H1 (cell line): ENCODE results near the gene GLS2. TPM values are rescaled to one million over a fixed set of nuclear protein-coding genes. Genes with fewer than 3 reads are reported as not detected.

ENCODE experiments used
- CTCF ChIA-PET: fragments of 300-600 bp; sonication (Branson Sonifier 250); formaldehyde crosslinking; loops from one replicate; lab custom pipeline; 2021; ENCODE audit not compliant: partially characterized antibody; lab: Charles Lee
- POLR2A ChIA-PET: fragments of 300-600 bp; sonication (Branson Sonifier 250); formaldehyde crosslinking; loops from one replicate; lab custom pipeline; 2021; ENCODE audit warnings: inconsistent platforms; ENCODE audit not compliant: partially characterized antibody; lab: Charles Lee
- DNase-seq, 2 experiments: peaks; one replicate each; pipeline versions ENCODE4 v3.0.0 to v3.0.0-alpha.2; 2010 to 2022; ENCODE audit warnings: low spot score in 2 of 2, low read depth in 1 of 2, mixed read lengths in 1 of 2
- FAIRE-seq: peaks from 2 replicates; lab custom pipeline; 2011; peaks lifted over from hg19 to GRCh38; lab: Jason Lieb, UNC
- H2AFZ ChIP-seq: 2 replicates; pipeline ENCODE4 v1.8.1; 2012; ENCODE audit warnings: low read length, inconsistent platforms
- H2AK5ac ChIP-seq: 2 replicates; pipeline ENCODE4 v1.6.1; 2013; ENCODE audit warnings: low read depth, low read length
- H2BK120ac ChIP-seq: replicated peaks from 2 replicates; pipeline ENCODE3; 2013; ENCODE audit warnings: low read depth, low read length, inconsistent platforms
- H2BK12ac ChIP-seq: 2 replicates; pipeline ENCODE4 v1.6.1; 2013; ENCODE audit warnings: low read depth, low read length
- H2BK15ac ChIP-seq: 2 replicates; pipeline ENCODE4 v1.6.1; 2013; ENCODE audit warnings: low read length
- H2BK20ac ChIP-seq: 2 replicates; pipeline ENCODE4 v1.6.1; 2013; ENCODE audit warnings: low read length
- H2BK5ac ChIP-seq: 2 replicates; pipeline ENCODE4 v1.6.1; 2013; ENCODE audit warnings: low read depth, low read length
- H3K14ac ChIP-seq: 2 replicates; pipeline ENCODE4 v1.6.1; 2013; ENCODE audit warnings: inconsistent platforms; ENCODE audit not compliant: insufficient read length
- H3K18ac ChIP-seq: 2 replicates; pipeline ENCODE4 v1.6.1; 2013; ENCODE audit warnings: low read length; ENCODE audit errors: extremely low read depth
- H3K23ac ChIP-seq: 2 replicates; pipeline ENCODE4 v1.6.1; 2013; ENCODE audit warnings: inconsistent platforms; ENCODE audit not compliant: insufficient read length
- H3K23me2 ChIP-seq: 2 replicates; pipeline ENCODE4 v1.6.1; 2013; ENCODE audit warnings: low read depth, low read length
- H3K27ac ChIP-seq: 2 replicates; pipeline ENCODE4 v1.6.1; 2011; ENCODE audit warnings: low read depth, low read length, inconsistent platforms
- H3K27me3 ChIP-seq, 4 experiments: replicated peaks in 1 of 4; 1 replicate in 1 of 4; 2 replicates in 3 of 4; pipeline versions ENCODE4 v1.6.1 to v1.8.1; 2011 to 2013; ENCODE audit warnings: low read length in 3 of 4, mild to moderate bottlenecking in 3 of 4, inconsistent platforms in 2 of 4, mixed read lengths in 2 of 4, moderate library complexity in 1 of 4; ENCODE audit not compliant: control insufficient read depth in 3 of 4, insufficient read depth in 3 of 4; ENCODE audit errors: extremely low read depth in 1 of 4
- H3K36me3 ChIP-seq, 4 experiments: 2 replicates each; pipeline versions ENCODE4 v1.6.1 to v1.8.1; 2011 to 2013; ENCODE audit warnings: mild to moderate bottlenecking in 4 of 4, low read length in 3 of 4, moderate library complexity in 2 of 4, control low read depth in 1 of 4, inconsistent platforms in 1 of 4; ENCODE audit not compliant: insufficient read depth in 4 of 4, control insufficient read depth in 2 of 4
- H3K4ac ChIP-seq: replicated peaks from 2 replicates; pipeline ENCODE3; 2013; ENCODE audit warnings: low read length, low read depth, mixed read lengths, inconsistent platforms; ENCODE audit not compliant: insufficient read length
- H3K4me1 ChIP-seq, 4 experiments: replicated peaks in 1 of 4; 1 replicate in 1 of 4; 2 replicates in 3 of 4; pipeline versions ENCODE4 v1.6.1 to v1.8.1; 2011 to 2013; ENCODE audit warnings: low read length in 3 of 4, inconsistent platforms in 2 of 4, mixed read lengths in 1 of 4; ENCODE audit not compliant: insufficient read depth in 4 of 4, control insufficient read depth in 3 of 4
- H3K4me2 ChIP-seq, 2 experiments: 2 replicates each; pipeline versions ENCODE4 v1.6.1 to v1.8.1; 2011 to 2013; ENCODE audit warnings: low read depth in 2 of 2, low read length in 2 of 2, control low read depth in 1 of 2, inconsistent platforms in 1 of 2, mild to moderate bottlenecking in 1 of 2; ENCODE audit not compliant: insufficient read depth in 1 of 2
- H3K4me3 ChIP-seq, 4 experiments: fragments of 200-600, 300-600 bp in 1 of 4; sonication (generic), shearing (Covaris generic), sonication (Bioruptor Twin) in 1 of 4; 2 replicates each; pipeline versions ENCODE4 v1.5.1 to v1.8.1; 2011 to 2016; ENCODE audit warnings: low read length in 4 of 4, low read depth in 3 of 4, control low read depth in 2 of 4, inconsistent platforms in 2 of 4, mild to moderate bottlenecking in 2 of 4, mixed read lengths in 1 of 4, moderate library complexity in 1 of 4; ENCODE audit not compliant: insufficient read depth in 2 of 4; ENCODE audit errors: extremely low read depth in 1 of 4
- H3K56ac ChIP-seq: replicated peaks from 2 replicates; pipeline ENCODE3; 2013; ENCODE audit warnings: low read depth, mild to moderate bottlenecking, mixed read lengths, low read length, inconsistent platforms; ENCODE audit not compliant: insufficient read length
- H3K79me1 ChIP-seq: 2 replicates; pipeline ENCODE4 v1.6.1; 2013; ENCODE audit warnings: low read depth, low read length, control low read depth
- H3K79me2 ChIP-seq, 2 experiments: 2 replicates each; pipeline versions ENCODE4 v1.6.1 to v1.8.1; 2012 to 2013; ENCODE audit warnings: low read length in 2 of 2, mild to moderate bottlenecking in 2 of 2, inconsistent platforms in 1 of 2; ENCODE audit not compliant: insufficient read depth in 2 of 2, control insufficient read depth in 1 of 2
- H3K9ac ChIP-seq, 4 experiments: replicated peaks in 1 of 4; 1 replicate in 1 of 4; 2 replicates in 3 of 4; pipeline versions ENCODE4 v1.6.1 to v1.8.1; 2011 to 2013; ENCODE audit warnings: low read depth in 3 of 4, low read length in 3 of 4, control low read depth in 2 of 4, mild to moderate bottlenecking in 2 of 4, moderate library complexity in 2 of 4, inconsistent platforms in 1 of 4; ENCODE audit errors: extremely low read depth in 1 of 4
- H3K9me3 ChIP-seq, 2 experiments: 2 replicates each; pipeline versions ENCODE4 v1.6.1 to v1.8.1; 2012 to 2013; ENCODE audit warnings: mild to moderate bottlenecking in 2 of 2, moderate library complexity in 2 of 2, control low read depth in 1 of 2, inconsistent platforms in 1 of 2, low read depth in 1 of 2, low read length in 1 of 2, mixed read lengths in 1 of 2; ENCODE audit not compliant: insufficient read depth in 2 of 2
- H4K20me1 ChIP-seq, 2 experiments: replicated peaks in 1 of 2; 2 replicates each; pipeline versions ENCODE3 to v1.8.1; 2011 to 2013; ENCODE audit warnings: inconsistent platforms in 2 of 2, low read length in 2 of 2, mild to moderate bottlenecking in 1 of 2; ENCODE audit not compliant: insufficient read depth in 2 of 2, control insufficient read depth in 1 of 2
- H4K5ac ChIP-seq: 2 replicates; pipeline ENCODE4 v1.6.1; 2013; ENCODE audit warnings: low read length, low read depth, mixed read lengths, inconsistent platforms; ENCODE audit not compliant: insufficient read length
- H4K8ac ChIP-seq: 2 replicates; pipeline ENCODE4 v1.8.0; 2013; ENCODE audit warnings: mild to moderate bottlenecking, moderate library complexity, low read length, inconsistent platforms; ENCODE audit not compliant: insufficient read depth; ENCODE audit errors: extremely low read depth
- H4K91ac ChIP-seq: replicated peaks from 2 replicates; pipeline ENCODE3; 2013; ENCODE audit warnings: low read length, mixed read lengths, inconsistent platforms; ENCODE audit not compliant: insufficient read length
- WGBS, 2 experiments: shearing (Covaris generic) in 1 of 2; methylation state at CpG; one replicate each; pipeline versions ENCODE4 v1.1.6 to v1.1.7; 2013 to 2015; ENCODE audit warnings: low lambda C conversion rate in 2 of 2, mixed read lengths in 2 of 2, inconsistent platforms in 1 of 2, low coverage in 1 of 2, missing lambda C conversion rate in 1 of 2; ENCODE audit not compliant: insufficient replicate concordance in 2 of 2, insufficient coverage in 1 of 2, insufficient read length in 1 of 2; ENCODE audit errors: extremely low coverage in 1 of 2, missing lambda C conversion rate in 1 of 2; 5-methylcytosine and 5-hydroxymethylcytosine counted together
- polyA plus RNA-seq, 7 experiments: library from polyadenylated mRNA; depleted of rRNA in 3 of 7; stranded (reverse) in 5 of 7; unstranded in 2 of 7; fragments of >200 nt in 5 of 7; fragments of 200-250 nt in 2 of 7; gene quantifications; 1 replicate in 5 of 7; 2 replicates in 1 of 7; 4 replicates in 1 of 7; pipeline versions ENCODE4 v1.2.1 to v1.2.3, GENCODE V29; 2011 to 2013; ENCODE audit warnings: missing spikeins in 2 of 7, mixed read lengths in 2 of 7
- total RNA-seq: library from RNA; stranded (reverse); fragmentation: NEBNext Ultra II Directional; extraction: Animal tissue kit (Norgen Biotek cat#: 25700); gene quantifications from 2 replicates; pipeline ENCODE4 v1.2.1, GENCODE V29; 2021

The GLS2 gene
- total and polyA plus RNA-seq, 2 of the 8 experiments (the other 6 are each of a cell fraction or from before 2014, with no cell fraction given), result 14.5 to 20.1 TPM

- Histone ChIP-seq H3K9me3 (no peaks in the 10 kb centered on the region), H3K23me2 (peaks cover 5% of the 10 kb centered on the region; the same call in 1 of the 2 replicates), H3K36me3 (no peaks in the 10 kb centered on the region), H3K23ac (no peak overlapping the region), H4K8ac (no peak overlapping the region), H3K4me1 (peaks cover 0 to 2% (median under 1%) of the 10 kb centered on the region in 4 experiments; a peak in 4 of 7 replicates), H3K14ac (no peak overlapping the region), H3K27me3 (no peaks in the 10 kb centered on the region), H3K4ac (no peak overlapping the region), H4K91ac (no peak overlapping the region), H2BK15ac (no peak overlapping the region), H3K4me2 (no peak overlapping the region), H4K20me1 (no peaks in the 10 kb centered on the region), H3K79me1 (no peaks in the 10 kb centered on the region), H2BK120ac (no peak overlapping the region), H3K4me3 (no peak overlapping the region), H2AK5ac (no peak overlapping the region), H2BK12ac (no peak overlapping the region), H3K79me2 (peaks cover 0 to 11% of the 10 kb centered on the region in 2 experiments; a peak in 2 of 4 replicates), H4K5ac (no peak overlapping the region), H3K56ac (no peak overlapping the region), H3K9ac (no peak overlapping the region), H2BK5ac (no peak overlapping the region; the same call in 1 of the 2 replicates), H2BK20ac (no peak overlapping the region), H3K27ac (no peak overlapping the region), H3K18ac (no peak overlapping the region), H2AFZ (no peak overlapping the region)
- ChIA-PET CTCF (interaction anchor here (0.6 to 16.9 kb wide), 4 partner anchors 9 to 523 kb away, joined by 3 to 279 read pairs (median 4); partner anchors contain the start of gene SUOX), POLR2A (interaction anchor here (0.6 to 1.6 kb wide), 2 partner anchors 49 to 633 kb away, joined by 5 read pairs; no protein-coding TSS in a partner anchor)
- WGBS, 2 experiments, result 83% methylated on average over 3 of the region's 3 CpGs; no CpG with 5 or more reads in 1 of the 2 experiments
- no peak for DNase-seq
- FAIRE-seq, result no peak
Observed at GRCh38 chr12:56520048-56520447, 32.1 kb upstream of the GLS2 start.
